GM19372 (cell line): ENCODE results near the gene WDR35.

Experiments used
- ATAC-seq: cut with Tn5 transposase; IDR thresholded peaks from one replicate; pipeline ENCODE4 v1.9.1; 2021; ENCODE audit warnings: mild to moderate bottlenecking, low read depth, moderate library complexity; ENCODE audit not compliant: unreplicated experiment

Gene WDR35

GRCh38 chr2:19875280-19875679 is 114.6 kb downstream of the WDR35 start:
- ATAC-seq: no peak

- no peak for ATAC-seq
Observed at GRCh38 chr2:19874726-19875125, 115.2 kb downstream of the WDR35 start.

DNA sequence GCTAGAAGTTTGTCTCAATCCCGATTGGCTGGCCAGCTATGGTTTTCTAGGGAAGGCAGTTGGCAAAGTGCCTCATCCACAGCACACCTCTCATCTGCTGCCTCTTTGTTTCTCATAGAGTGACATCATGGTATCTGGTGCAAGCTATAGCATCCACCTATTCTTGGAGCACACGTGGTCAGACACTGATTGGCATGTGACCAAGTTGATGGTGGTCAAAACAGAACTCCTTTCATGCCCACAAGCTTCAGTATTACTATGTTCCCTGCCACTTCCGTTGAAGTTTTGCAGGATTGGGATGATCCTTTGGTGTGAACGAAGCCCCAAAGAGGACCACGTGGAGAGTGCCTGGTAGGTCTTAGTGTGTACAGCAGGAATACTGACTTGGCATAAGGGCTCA is 116.9 kb downstream of the WDR35 start:
- ATAC-seq: no peak

- ATAC-seq: no peak
Observed at GRCh38 chr2:19872302-19872701, 117.6 kb downstream of the WDR35 start.

DNA sequence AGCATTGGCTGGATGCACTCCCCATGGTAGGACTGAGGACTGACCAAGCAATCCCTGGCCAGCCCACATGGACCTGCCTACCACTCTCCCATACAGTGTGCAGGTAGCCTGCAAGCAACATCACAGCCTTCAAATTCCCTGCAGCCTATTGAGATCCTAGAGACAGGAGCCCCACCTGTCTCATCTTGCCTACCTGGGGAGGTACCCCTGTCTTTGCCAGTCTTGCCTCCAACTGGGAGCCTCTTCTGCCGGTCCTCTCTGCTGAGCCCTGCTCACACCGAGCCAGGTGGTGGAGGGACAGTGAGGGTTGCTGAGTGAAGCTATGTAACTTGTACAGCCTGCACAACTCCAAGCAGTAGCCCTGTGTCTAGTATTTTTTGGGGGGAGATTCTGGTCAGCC is 118.1 kb downstream of the WDR35 start:
- ATAC-seq: no peak

DNA sequence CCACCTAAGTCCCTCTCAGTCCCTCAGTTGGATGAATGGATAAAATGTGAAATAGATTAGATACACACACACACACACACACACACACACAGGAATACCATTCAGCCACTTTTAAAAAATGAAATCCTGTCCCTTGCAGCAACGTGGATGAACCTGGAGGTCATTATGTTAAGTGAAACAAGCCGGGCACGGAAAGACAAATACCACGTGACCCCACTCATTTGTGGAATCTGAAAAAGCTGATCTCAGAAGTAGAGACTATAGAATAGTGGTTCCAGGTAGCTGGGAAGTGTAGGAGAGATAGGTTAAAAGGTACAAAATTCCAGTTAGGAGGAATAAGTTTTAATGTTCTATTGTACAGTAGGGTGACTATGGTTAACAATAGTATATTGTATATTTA is 119.1 kb downstream of the WDR35 start:
- no peak for ATAC-seq

GRCh38 chr2:19868701-19869580 is 121.0 kb downstream of the WDR35 start:
- peak; percentile 73 for ATAC-seq

DNA sequence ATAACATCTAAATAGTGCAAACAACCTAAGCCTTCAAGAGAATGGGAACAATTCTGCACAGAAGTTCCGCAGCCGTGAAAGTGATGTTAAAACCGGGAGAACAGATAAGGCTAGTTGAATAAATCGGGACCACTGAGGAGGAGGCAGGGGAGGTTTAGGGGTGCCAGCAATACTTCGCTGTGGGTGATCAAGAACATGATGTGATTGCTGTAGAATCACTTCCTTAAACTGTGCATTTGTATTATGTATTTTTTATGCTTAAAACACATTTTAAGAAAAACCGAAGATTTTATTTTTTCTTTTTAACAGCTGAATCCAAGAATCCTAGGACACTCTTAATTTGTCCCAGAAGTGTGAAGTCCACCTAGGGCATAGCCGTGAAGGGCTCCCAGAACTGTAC is 121.7 kb downstream of the WDR35 start:
- peak; percentile 2 for ATAC-seq

- no peak for ATAC-seq
Observed at GRCh38 chr2:19866771-19867170, 123.1 kb downstream of the WDR35 start.

DNA sequence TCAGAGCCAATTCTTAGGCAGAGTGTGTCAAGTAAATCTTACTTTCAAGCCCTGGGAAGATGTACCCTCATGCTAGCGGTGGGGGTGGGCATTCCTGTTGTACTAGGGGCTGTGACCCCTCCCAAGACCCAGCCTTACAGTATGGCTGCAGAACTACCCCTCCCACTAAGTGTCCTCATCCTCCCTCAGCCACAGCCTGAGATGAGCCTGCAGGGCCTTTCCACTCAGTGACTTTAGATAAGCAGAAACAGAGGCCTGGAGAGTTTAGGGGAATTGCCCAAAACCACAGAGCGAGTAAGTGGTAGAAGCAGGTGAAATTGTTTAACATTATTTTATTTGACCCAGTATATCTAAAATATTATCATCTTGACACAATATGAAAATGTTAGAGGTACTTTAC is 124.8 kb downstream of the WDR35 start:
- no peak for ATAC-seq

GRCh38 chr2:19864381-19864780 is 125.5 kb downstream of the WDR35 start:
- ATAC-seq: no peak

DNA sequence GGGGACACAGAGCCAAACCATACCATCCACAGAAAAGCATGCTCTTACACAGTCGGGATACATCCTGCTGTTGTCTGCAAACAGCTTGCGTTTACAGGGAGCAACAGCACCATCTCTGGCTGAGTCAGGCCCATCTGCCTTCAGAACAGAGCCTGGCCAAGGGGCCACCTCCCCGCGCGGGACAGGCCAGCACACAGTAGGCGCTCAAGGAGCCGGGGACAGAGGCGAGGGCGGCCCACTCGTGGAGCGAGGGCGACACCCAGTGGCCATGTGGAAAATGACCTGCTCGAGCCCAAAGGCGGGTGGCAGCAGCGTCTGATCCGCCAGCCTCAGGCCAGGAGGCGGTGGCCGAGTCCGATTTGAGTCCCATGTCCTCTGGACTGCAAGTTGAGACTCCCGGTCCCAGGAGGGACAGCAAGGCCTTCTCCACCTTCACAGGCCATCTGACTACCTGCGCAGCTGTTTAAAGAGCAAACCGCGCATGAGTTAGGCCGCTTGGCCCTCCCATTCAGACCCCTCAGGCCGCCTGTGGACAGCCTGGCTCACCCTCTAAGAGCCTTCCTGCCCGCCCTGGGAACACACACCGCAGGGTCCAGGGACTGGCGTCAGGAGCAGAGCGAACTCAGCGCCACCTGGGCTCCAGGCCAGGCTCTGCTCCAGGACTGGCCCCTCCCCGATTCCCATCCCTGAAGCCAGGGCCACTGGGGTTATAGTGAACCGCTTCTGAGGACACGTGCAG is 126.4 kb downstream of the WDR35 start:
- ATAC-seq: peak; percentile 63

DNA sequence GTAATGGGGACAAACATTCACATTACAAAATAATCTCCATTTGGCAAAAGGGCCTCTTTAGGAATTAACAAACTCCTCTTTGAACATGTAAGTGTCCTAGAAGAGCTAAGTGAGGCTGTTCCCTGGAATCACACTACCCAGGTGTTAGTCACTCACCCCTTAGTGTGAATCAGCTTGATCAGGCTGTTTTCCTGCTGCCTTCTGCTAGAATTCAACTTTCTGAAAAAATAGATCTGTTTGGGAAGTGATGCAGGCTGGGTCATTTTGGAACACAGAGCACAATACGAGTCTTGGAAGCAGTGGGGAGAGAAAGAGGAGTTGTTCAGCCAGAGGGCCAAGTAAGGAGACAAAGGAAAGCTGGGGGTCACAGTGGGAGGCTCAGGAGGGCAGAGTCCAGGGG is 128.1 kb downstream of the WDR35 start:
- ATAC-seq: no peak
